Calu3 (cell line): ENCODE results near the gene PLEKHM3. TPM values are rescaled to one million over a fixed set of nuclear protein-coding genes. Genes with fewer than 3 reads are reported as not detected.

ENCODE experiments used
- BruUV-seq: library from RNA; stranded (reverse); fragments of 400-500 nt; replicated peaks from 2 replicates; lab custom pipeline; 2021; lab: Mats Ljungman, UMichigan
- CTCF ChIA-PET: fragments of 300-600 bp; sonication (Branson Sonifier 250); formaldehyde crosslinking; loops from one replicate; lab custom pipeline; 2022; ENCODE audit warnings: antibody characterized with exemption; lab: Charles Lee
- DNase-seq: peaks from one replicate; pipeline ENCODE4 v3.0.0; 2022
- H3K27ac Mint-ChIP-seq: one replicate; pipeline ENCODE4 v1.8.0; 2022; ENCODE audit warnings: mixed read lengths; ENCODE audit not compliant: unreplicated experiment
- H3K27me3 Mint-ChIP-seq: one replicate; pipeline ENCODE4 v1.8.0; 2022; ENCODE audit warnings: mixed read lengths; ENCODE audit not compliant: unreplicated experiment
- H3K36me3 Mint-ChIP-seq: one replicate; pipeline ENCODE4 v1.8.0; 2022; ENCODE audit warnings: mild to moderate bottlenecking, moderate library complexity, mixed read lengths; ENCODE audit not compliant: insufficient read depth, unreplicated experiment
- H3K4me1 Mint-ChIP-seq: one replicate; pipeline ENCODE4 v1.8.0; 2022; ENCODE audit warnings: mild to moderate bottlenecking, low read depth, mixed read lengths; ENCODE audit not compliant: unreplicated experiment
- H3K4me3 Mint-ChIP-seq: one replicate; pipeline ENCODE4 v1.8.0; 2022; ENCODE audit warnings: mild to moderate bottlenecking, low read depth, moderate library complexity, mixed read lengths; ENCODE audit not compliant: unreplicated experiment
- H3K9me3 Mint-ChIP-seq: one replicate; pipeline ENCODE4 v1.8.0; 2022; ENCODE audit warnings: low read depth, mixed read lengths; ENCODE audit not compliant: unreplicated experiment
- CTCF ChIP-seq: fragments of 200-600 bp; IDR thresholded peaks from one replicate; pipeline ENCODE4 v1.8.0; 2022; ENCODE audit warnings: antibody characterized with exemption; ENCODE audit not compliant: unreplicated experiment
- intact Hi-C: fragments of 100-400 bp; cut with micrococcal nuclease; formaldehyde crosslinking; loops from one replicate; pipeline ENCODE4 v1.10.0; 2022; ENCODE audit not compliant: unreplicated experiment
- total RNA-seq: library from RNA; stranded (reverse); gene quantifications from 2 replicates; pipeline ENCODE4 v1.2.3, GENCODE V29; 2022

PLEKHM3 gene
- total RNA-seq, 1 experiment from 2014 or later, result 8.0 TPM

GRCh38 chr2:207831584-207832248, 193.6 kb downstream of the PLEKHM3 start:
- H3K27ac Mint-ChIP-seq, result no peak overlapping the region
- H3K4me1 Mint-ChIP-seq, result peaks cover 40% of the 10 kb centered on the region
- no peak for DNase-seq
- no peaks in the 10 kb centered on the region for H3K27me3 Mint-ChIP-seq
- no peak for TF ChIP-seq CTCF
- CTCF ChIA-PET, result no interaction called here
- BruUV-seq, result no TSS peak
- H3K36me3 Mint-ChIP-seq, result peaks cover 4% of the 10 kb centered on the region
- no peaks in the 10 kb centered on the region for H3K9me3 Mint-ChIP-seq
- intact Hi-C loops, result no loop called here
- H3K4me3 Mint-ChIP-seq, result no peak overlapping the region

GRCh38 chr2:207830778-207831438, 194.4 kb downstream of the PLEKHM3 start:
- CTCF ChIA-PET, result no interaction called here
- intact Hi-C loops, result no loop called here
- peaks cover 4% of the 10 kb centered on the region for H3K36me3 Mint-ChIP-seq
- H3K27me3 Mint-ChIP-seq, result no peaks in the 10 kb centered on the region
- DNase-seq, result no peak
- H3K4me3 Mint-ChIP-seq, result no peak overlapping the region
- H3K9me3 Mint-ChIP-seq, result no peaks in the 10 kb centered on the region
- no peak overlapping the region for H3K27ac Mint-ChIP-seq
- no TSS peak for BruUV-seq
- no peak for TF ChIP-seq CTCF
- peaks cover 41% of the 10 kb centered on the region for H3K4me1 Mint-ChIP-seq

GRCh38 chr2:207828361-207829057, 196.8 kb downstream of the PLEKHM3 start:
- TF ChIP-seq CTCF, result no peak
- Mint-ChIP-seq H3K4me1 (peaks cover 48% of the 10 kb centered on the region), H3K36me3 (peaks cover 4% of the 10 kb centered on the region), H3K27me3 (no peaks in the 10 kb centered on the region), H3K27ac (peak overlapping the region; percentile 66), H3K9me3 (no peaks in the 10 kb centered on the region), H3K4me3 (peak overlapping the region; percentile 43)
- intact Hi-C loops, result no loop called here
- BruUV-seq, result no TSS peak
- DNase-seq, result peak; percentile 43
- CTCF ChIA-PET, result interaction anchor here (0.5 to 1.5 kb wide), 2 partner anchors 8 to 84 kb away, joined by 3 to 4 read pairs; no protein-coding TSS in a partner anchor

GRCh38 chr2:207825978-207826377, 199.3 kb downstream of the PLEKHM3 start:
- Mint-ChIP-seq H3K27me3 (no peaks in the 10 kb centered on the region), H3K4me1 (peaks cover 46% of the 10 kb centered on the region), H3K4me3 (no peak overlapping the region), H3K36me3 (peaks cover 4% of the 10 kb centered on the region), H3K27ac (no peak overlapping the region), H3K9me3 (no peaks in the 10 kb centered on the region)
- intact Hi-C loops, result no loop called here
- no peak for TF ChIP-seq CTCF
- DNase-seq, result no peak
- CTCF ChIA-PET, result interaction anchor here (0.5 kb wide), 1 partner anchor 214 kb away, joined by 4 read pairs; no protein-coding TSS in a partner anchor
- no TSS peak for BruUV-seq
